Kidney epithelial cell (primary cell): ENCODE data around the gene BBS2. TPM values are rescaled to one million over a fixed set of nuclear protein-coding genes. Genes with fewer than 3 reads are reported as not detected.

ENCODE experiments used
- DNase-seq: peaks from one replicate; pipeline ENCODE4 v3.0.0-alpha.2; 2010; ENCODE audit warnings: low read depth
- H3K27me3 ChIP-seq: 2 replicates; pipeline ENCODE4 v1.6.0; 2011; ENCODE audit warnings: low read length; ENCODE audit not compliant: control insufficient read depth, insufficient read depth
- H3K36me3 ChIP-seq: 2 replicates; pipeline ENCODE4 v1.5.1; 2011; ENCODE audit warnings: low read length; ENCODE audit not compliant: control insufficient read depth, insufficient read depth
- H3K4me3 ChIP-seq: 2 replicates; pipeline ENCODE4 v1.5.1; 2011; ENCODE audit warnings: low read depth, mild to moderate bottlenecking, control low read depth, low read length
- total RNA-seq: library from RNA; depleted of rRNA; stranded (reverse); fragments of >200 nt; gene quantifications from 2 replicates; pipeline ENCODE4 v1.2.3, GENCODE V29; 2015
- TF ChIP-seq, protein P1 (sequence below): IDR thresholded peaks from 2 replicates; pipeline ENCODE4 v1.5.1; 2011; ENCODE audit warnings: mild to moderate bottlenecking, moderate library complexity, low read length, control low read depth, inconsistent platforms; ENCODE audit not compliant: insufficient read depth, poor library complexity, severe bottlenecking

Gene BBS2
- total RNA-seq, 1 donor from 2014 or later: 34.2 TPM

DNA sequence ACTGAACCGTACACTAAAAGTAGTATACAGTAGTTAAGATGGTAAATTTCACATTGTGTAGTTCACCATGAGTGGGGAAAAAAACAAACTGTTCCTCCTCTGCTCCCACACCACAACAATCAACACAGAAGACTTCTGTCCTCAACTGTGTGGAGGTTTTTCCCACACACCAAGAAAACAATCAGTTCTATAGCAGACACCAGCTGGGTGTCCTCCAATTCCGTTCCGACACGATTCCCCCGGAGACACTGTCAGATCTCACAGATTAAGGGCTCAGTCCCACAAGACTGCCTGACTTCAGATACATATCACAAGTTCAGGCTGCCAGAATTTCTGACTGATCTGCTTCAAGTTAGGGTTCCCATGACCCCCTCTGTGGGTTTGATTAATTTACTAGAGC lies 31.8 kb downstream of the BBS2 start:
- no peaks in the 10 kb centered on the region for H3K27me3 ChIP-seq
- H3K36me3 ChIP-seq: no peaks in the 10 kb centered on the region
- TF ChIP-seq, protein P1, sequence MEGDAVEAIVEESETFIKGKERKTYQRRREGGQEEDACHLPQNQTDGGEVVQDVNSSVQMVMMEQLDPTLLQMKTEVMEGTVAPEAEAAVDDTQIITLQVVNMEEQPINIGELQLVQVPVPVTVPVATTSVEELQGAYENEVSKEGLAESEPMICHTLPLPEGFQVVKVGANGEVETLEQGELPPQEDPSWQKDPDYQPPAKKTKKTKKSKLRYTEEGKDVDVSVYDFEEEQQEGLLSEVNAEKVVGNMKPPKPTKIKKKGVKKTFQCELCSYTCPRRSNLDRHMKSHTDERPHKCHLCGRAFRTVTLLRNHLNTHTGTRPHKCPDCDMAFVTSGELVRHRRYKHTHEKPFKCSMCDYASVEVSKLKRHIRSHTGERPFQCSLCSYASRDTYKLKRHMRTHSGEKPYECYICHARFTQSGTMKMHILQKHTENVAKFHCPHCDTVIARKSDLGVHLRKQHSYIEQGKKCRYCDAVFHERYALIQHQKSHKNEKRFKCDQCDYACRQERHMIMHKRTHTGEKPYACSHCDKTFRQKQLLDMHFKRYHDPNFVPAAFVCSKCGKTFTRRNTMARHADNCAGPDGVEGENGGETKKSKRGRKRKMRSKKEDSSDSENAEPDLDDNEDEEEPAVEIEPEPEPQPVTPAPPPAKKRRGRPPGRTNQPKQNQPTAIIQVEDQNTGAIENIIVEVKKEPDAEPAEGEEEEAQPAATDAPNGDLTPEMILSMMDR: no peak
- DNase-seq: no peak
- H3K4me3 ChIP-seq: no peak overlapping the region

DNA sequence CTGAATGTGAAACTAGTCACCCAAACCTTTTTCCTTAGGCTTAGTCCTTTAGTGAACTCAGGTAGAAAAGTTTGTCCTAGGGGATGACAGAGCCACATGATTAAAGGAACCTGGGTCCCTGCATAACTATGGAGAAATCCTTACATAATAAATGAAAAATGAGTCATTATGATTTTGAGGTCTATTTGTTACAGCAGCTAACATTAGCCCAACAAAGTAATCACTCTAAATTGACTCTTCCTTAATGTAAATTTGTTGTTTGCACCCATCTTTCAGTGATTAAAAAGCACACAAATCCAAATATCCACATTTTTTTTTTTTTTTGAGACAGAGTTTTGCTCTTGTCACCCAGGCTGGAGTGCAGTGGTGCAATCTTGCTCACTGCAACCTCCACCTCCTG lies 36.4 kb downstream of the BBS2 start:
- TF ChIP-seq, protein P1: no peak
- peaks cover 1% of the 10 kb centered on the region for H3K36me3 ChIP-seq
- no peaks in the 10 kb centered on the region for H3K27me3 ChIP-seq
- DNase-seq: no peak
- no peak overlapping the region for H3K4me3 ChIP-seq

DNA sequence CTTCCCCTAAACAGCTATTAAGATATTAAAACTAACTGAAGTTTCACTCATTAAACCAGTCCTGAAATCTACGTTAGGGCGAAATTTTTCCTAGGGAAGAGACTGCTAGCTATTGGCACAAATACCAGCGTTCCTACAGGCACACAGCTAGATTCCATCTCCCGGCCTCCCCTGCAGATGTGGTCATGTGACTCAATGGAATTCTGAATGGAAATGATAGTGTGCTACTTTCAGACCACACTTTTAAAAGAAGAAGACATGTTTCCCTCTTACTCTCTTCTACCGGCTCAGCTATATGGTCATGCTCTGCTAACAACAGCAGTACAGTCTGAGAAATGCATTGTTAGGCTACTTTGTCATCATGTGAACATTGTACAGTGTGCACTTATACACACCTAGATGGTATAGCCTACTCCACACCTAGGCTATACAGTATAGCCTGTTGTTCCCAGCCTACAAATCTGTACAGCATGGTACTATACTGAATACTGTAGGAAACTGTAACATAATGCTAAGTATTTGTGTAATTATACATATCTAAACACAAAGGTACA lies 37.1 kb downstream of the BBS2 start:
- no peaks in the 10 kb centered on the region for H3K27me3 ChIP-seq
- TF ChIP-seq, protein P1: no peak
- H3K4me3 ChIP-seq: no peak overlapping the region
- DNase-seq: no peak
- peaks cover 1% of the 10 kb centered on the region for H3K36me3 ChIP-seq

DNA sequence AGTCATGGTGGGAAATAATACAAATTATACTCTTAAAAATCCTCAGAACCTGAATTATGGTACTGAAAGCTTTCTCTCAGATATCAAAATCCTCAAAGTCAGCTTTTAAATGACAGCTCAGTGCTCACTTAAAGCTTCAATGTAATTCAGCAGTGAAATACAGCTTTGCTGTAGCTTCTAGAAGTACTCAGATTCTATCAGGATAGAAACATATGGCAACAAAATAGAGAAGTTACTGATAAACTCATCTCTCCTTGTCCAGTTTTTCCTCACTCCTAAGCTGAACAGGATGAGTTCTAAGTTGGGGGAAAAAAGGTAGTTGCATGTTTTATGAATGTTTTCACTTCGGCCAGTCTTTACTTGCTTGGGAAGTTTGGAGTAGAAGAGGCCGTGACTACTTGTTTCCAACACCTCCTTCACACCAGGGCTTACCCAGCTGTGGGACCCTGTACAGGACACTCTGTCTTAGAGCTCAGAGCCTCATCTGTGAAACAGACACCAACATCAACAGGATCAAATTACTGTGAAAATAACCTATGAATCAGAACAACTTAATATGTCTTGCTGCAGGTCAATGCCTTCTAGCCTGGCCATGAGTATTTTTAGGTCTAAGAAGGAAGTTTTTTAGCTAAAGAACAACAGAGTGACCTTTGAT lies 38.2 kb downstream of the BBS2 start:
- no peaks in the 10 kb centered on the region for H3K27me3 ChIP-seq
- H3K4me3 ChIP-seq: no peak overlapping the region
- H3K36me3 ChIP-seq: peaks cover 1% of the 10 kb centered on the region
- TF ChIP-seq, protein P1: no peak
- DNase-seq: peak; percentile 26

DNA sequence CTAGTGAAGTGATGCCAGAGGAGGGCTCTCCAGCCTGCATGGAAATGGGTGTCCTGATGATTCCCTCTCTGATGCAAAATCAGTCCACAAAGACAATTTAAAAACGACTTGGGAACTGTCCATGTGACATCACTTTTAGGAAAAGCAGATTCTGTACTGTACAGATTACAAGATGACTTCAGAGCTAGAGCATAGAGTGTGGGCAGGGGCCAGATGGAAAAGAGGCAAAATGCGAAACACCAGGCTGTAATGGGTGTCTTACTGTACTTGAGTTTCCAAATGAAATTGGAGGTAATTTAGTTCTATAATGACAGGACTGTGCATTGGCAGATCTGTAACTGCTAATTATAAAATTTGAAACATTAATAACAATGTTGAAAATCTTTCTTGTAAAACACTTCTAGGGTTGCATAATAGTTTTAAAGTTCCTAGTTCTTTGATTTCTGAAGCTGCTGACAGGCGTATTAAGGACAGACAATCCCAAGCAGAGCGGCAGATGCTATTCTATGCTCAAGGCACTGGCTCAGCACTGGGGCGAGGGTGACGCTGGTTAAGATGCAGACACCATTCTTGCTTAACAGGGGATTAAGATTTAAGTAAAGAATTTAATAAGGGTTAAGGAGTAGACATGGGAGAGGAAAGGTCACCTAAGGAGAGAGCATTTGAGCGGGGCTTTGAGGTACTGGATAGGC lies 38.9 kb downstream of the BBS2 start:
- Histone ChIP-seq H3K4me3 (no peak overlapping the region), H3K27me3 (no peaks in the 10 kb centered on the region), H3K36me3 (peaks cover 1% of the 10 kb centered on the region)
- DNase-seq: no peak
- TF ChIP-seq, protein P1: no peak
